H1 (cell line): ENCODE measurements around the gene MFAP4. TPM values are rescaled to one million over a fixed set of nuclear protein-coding genes. Genes with fewer than 3 reads are reported as not detected.

ENCODE experiments used
- CTCF ChIA-PET: fragments of 300-600 bp; sonication (Branson Sonifier 250); formaldehyde crosslinking; loops from one replicate; lab custom pipeline; 2021; ENCODE audit not compliant: partially characterized antibody; lab: Charles Lee
- POLR2A ChIA-PET: fragments of 300-600 bp; sonication (Branson Sonifier 250); formaldehyde crosslinking; loops from one replicate; lab custom pipeline; 2021; ENCODE audit warnings: inconsistent platforms; ENCODE audit not compliant: partially characterized antibody; lab: Charles Lee
- DNase-seq, 2 experiments: peaks; one replicate each; pipeline versions ENCODE4 v3.0.0 to v3.0.0-alpha.2; 2010 to 2022; ENCODE audit warnings: low spot score in 2 of 2, low read depth in 1 of 2, mixed read lengths in 1 of 2
- FAIRE-seq: peaks from 2 replicates; lab custom pipeline; 2011; peaks lifted over from hg19 to GRCh38; lab: Jason Lieb, UNC
- H2AFZ ChIP-seq: 2 replicates; pipeline ENCODE4 v1.8.1; 2012; ENCODE audit warnings: low read length, inconsistent platforms
- H2AK5ac ChIP-seq: 2 replicates; pipeline ENCODE4 v1.6.1; 2013; ENCODE audit warnings: low read depth, low read length
- H2BK120ac ChIP-seq: replicated peaks from 2 replicates; pipeline ENCODE3; 2013; ENCODE audit warnings: low read depth, low read length, inconsistent platforms
- H2BK12ac ChIP-seq: 2 replicates; pipeline ENCODE4 v1.6.1; 2013; ENCODE audit warnings: low read depth, low read length
- H2BK15ac ChIP-seq: 2 replicates; pipeline ENCODE4 v1.6.1; 2013; ENCODE audit warnings: low read length
- H2BK20ac ChIP-seq: 2 replicates; pipeline ENCODE4 v1.6.1; 2013; ENCODE audit warnings: low read length
- H2BK5ac ChIP-seq: 2 replicates; pipeline ENCODE4 v1.6.1; 2013; ENCODE audit warnings: low read depth, low read length
- H3K14ac ChIP-seq: 2 replicates; pipeline ENCODE4 v1.6.1; 2013; ENCODE audit warnings: inconsistent platforms; ENCODE audit not compliant: insufficient read length
- H3K18ac ChIP-seq: 2 replicates; pipeline ENCODE4 v1.6.1; 2013; ENCODE audit warnings: low read length; ENCODE audit errors: extremely low read depth
- H3K23ac ChIP-seq: 2 replicates; pipeline ENCODE4 v1.6.1; 2013; ENCODE audit warnings: inconsistent platforms; ENCODE audit not compliant: insufficient read length
- H3K23me2 ChIP-seq: 2 replicates; pipeline ENCODE4 v1.6.1; 2013; ENCODE audit warnings: low read depth, low read length
- H3K27ac ChIP-seq: 2 replicates; pipeline ENCODE4 v1.6.1; 2011; ENCODE audit warnings: low read depth, low read length, inconsistent platforms
- H3K27me3 ChIP-seq, 4 experiments: replicated peaks in 1 of 4; 1 replicate in 1 of 4; 2 replicates in 3 of 4; pipeline versions ENCODE4 v1.6.1 to v1.8.1; 2011 to 2013; ENCODE audit warnings: low read length in 3 of 4, mild to moderate bottlenecking in 3 of 4, inconsistent platforms in 2 of 4, mixed read lengths in 2 of 4, moderate library complexity in 1 of 4; ENCODE audit not compliant: control insufficient read depth in 3 of 4, insufficient read depth in 3 of 4; ENCODE audit errors: extremely low read depth in 1 of 4
- H3K36me3 ChIP-seq, 4 experiments: 2 replicates each; pipeline versions ENCODE4 v1.6.1 to v1.8.1; 2011 to 2013; ENCODE audit warnings: mild to moderate bottlenecking in 4 of 4, low read length in 3 of 4, moderate library complexity in 2 of 4, control low read depth in 1 of 4, inconsistent platforms in 1 of 4; ENCODE audit not compliant: insufficient read depth in 4 of 4, control insufficient read depth in 2 of 4
- H3K4ac ChIP-seq: replicated peaks from 2 replicates; pipeline ENCODE3; 2013; ENCODE audit warnings: low read length, low read depth, mixed read lengths, inconsistent platforms; ENCODE audit not compliant: insufficient read length
- H3K4me1 ChIP-seq, 4 experiments: replicated peaks in 1 of 4; 1 replicate in 1 of 4; 2 replicates in 3 of 4; pipeline versions ENCODE4 v1.6.1 to v1.8.1; 2011 to 2013; ENCODE audit warnings: low read length in 3 of 4, inconsistent platforms in 2 of 4, mixed read lengths in 1 of 4; ENCODE audit not compliant: insufficient read depth in 4 of 4, control insufficient read depth in 3 of 4
- H3K4me2 ChIP-seq, 2 experiments: 2 replicates each; pipeline versions ENCODE4 v1.6.1 to v1.8.1; 2011 to 2013; ENCODE audit warnings: low read depth in 2 of 2, low read length in 2 of 2, control low read depth in 1 of 2, inconsistent platforms in 1 of 2, mild to moderate bottlenecking in 1 of 2; ENCODE audit not compliant: insufficient read depth in 1 of 2
- H3K4me3 ChIP-seq, 4 experiments: fragments of 200-600, 300-600 bp in 1 of 4; sonication (generic), shearing (Covaris generic), sonication (Bioruptor Twin) in 1 of 4; 2 replicates each; pipeline versions ENCODE4 v1.5.1 to v1.8.1; 2011 to 2016; ENCODE audit warnings: low read length in 4 of 4, low read depth in 3 of 4, control low read depth in 2 of 4, inconsistent platforms in 2 of 4, mild to moderate bottlenecking in 2 of 4, mixed read lengths in 1 of 4, moderate library complexity in 1 of 4; ENCODE audit not compliant: insufficient read depth in 2 of 4; ENCODE audit errors: extremely low read depth in 1 of 4
- H3K56ac ChIP-seq: replicated peaks from 2 replicates; pipeline ENCODE3; 2013; ENCODE audit warnings: low read depth, mild to moderate bottlenecking, mixed read lengths, low read length, inconsistent platforms; ENCODE audit not compliant: insufficient read length
- H3K79me1 ChIP-seq: 2 replicates; pipeline ENCODE4 v1.6.1; 2013; ENCODE audit warnings: low read depth, low read length, control low read depth
- H3K79me2 ChIP-seq, 2 experiments: 2 replicates each; pipeline versions ENCODE4 v1.6.1 to v1.8.1; 2012 to 2013; ENCODE audit warnings: low read length in 2 of 2, mild to moderate bottlenecking in 2 of 2, inconsistent platforms in 1 of 2; ENCODE audit not compliant: insufficient read depth in 2 of 2, control insufficient read depth in 1 of 2
- H3K9ac ChIP-seq, 4 experiments: replicated peaks in 1 of 4; 1 replicate in 1 of 4; 2 replicates in 3 of 4; pipeline versions ENCODE4 v1.6.1 to v1.8.1; 2011 to 2013; ENCODE audit warnings: low read depth in 3 of 4, low read length in 3 of 4, control low read depth in 2 of 4, mild to moderate bottlenecking in 2 of 4, moderate library complexity in 2 of 4, inconsistent platforms in 1 of 4; ENCODE audit errors: extremely low read depth in 1 of 4
- H3K9me3 ChIP-seq, 2 experiments: 2 replicates each; pipeline versions ENCODE4 v1.6.1 to v1.8.1; 2012 to 2013; ENCODE audit warnings: mild to moderate bottlenecking in 2 of 2, moderate library complexity in 2 of 2, control low read depth in 1 of 2, inconsistent platforms in 1 of 2, low read depth in 1 of 2, low read length in 1 of 2, mixed read lengths in 1 of 2; ENCODE audit not compliant: insufficient read depth in 2 of 2
- H4K20me1 ChIP-seq, 2 experiments: replicated peaks in 1 of 2; 2 replicates each; pipeline versions ENCODE3 to v1.8.1; 2011 to 2013; ENCODE audit warnings: inconsistent platforms in 2 of 2, low read length in 2 of 2, mild to moderate bottlenecking in 1 of 2; ENCODE audit not compliant: insufficient read depth in 2 of 2, control insufficient read depth in 1 of 2
- H4K5ac ChIP-seq: 2 replicates; pipeline ENCODE4 v1.6.1; 2013; ENCODE audit warnings: low read length, low read depth, mixed read lengths, inconsistent platforms; ENCODE audit not compliant: insufficient read length
- H4K8ac ChIP-seq: 2 replicates; pipeline ENCODE4 v1.8.0; 2013; ENCODE audit warnings: mild to moderate bottlenecking, moderate library complexity, low read length, inconsistent platforms; ENCODE audit not compliant: insufficient read depth; ENCODE audit errors: extremely low read depth
- H4K91ac ChIP-seq: replicated peaks from 2 replicates; pipeline ENCODE3; 2013; ENCODE audit warnings: low read length, mixed read lengths, inconsistent platforms; ENCODE audit not compliant: insufficient read length
- POLR2AphosphoS5 ChIP-seq: IDR thresholded peaks from 2 replicates; pipeline ENCODE4 v1.6.1; 2011; ENCODE audit warnings: low read depth, low read length
- RAD21 ChIP-seq, 2 experiments: IDR thresholded peaks in 1 of 2; conservative IDR thresholded peaks in 1 of 2; 2 replicates each; pipeline ENCODE4 v1.6.1; 2011; ENCODE audit warnings: low read depth in 2 of 2, low read length in 2 of 2, improper control_type of control experiment in 1 of 2, inconsistent platforms in 1 of 2, mild to moderate bottlenecking in 1 of 2, moderate library complexity in 1 of 2
- SIN3A ChIP-seq, 2 experiments: IDR thresholded peaks in 1 of 2; conservative IDR thresholded peaks in 1 of 2; 2 replicates each; pipeline ENCODE4 v1.6.1; 2011 to 2012; ENCODE audit warnings: low read length in 2 of 2, improper control_type of control experiment in 1 of 2, low read depth in 1 of 2, mild to moderate bottlenecking in 1 of 2
- SIX5 ChIP-seq: IDR thresholded peaks from 2 replicates; pipeline ENCODE4 v1.6.1; 2011; ENCODE audit warnings: mild to moderate bottlenecking, low read depth, low read length
- YY1 ChIP-seq: IDR thresholded peaks from 2 replicates; pipeline ENCODE4 v1.6.1; 2011; ENCODE audit warnings: low read depth, mild to moderate bottlenecking, low read length
- WGBS, 2 experiments: shearing (Covaris generic) in 1 of 2; methylation state at CpG; one replicate each; pipeline versions ENCODE4 v1.1.6 to v1.1.7; 2013 to 2015; ENCODE audit warnings: low lambda C conversion rate in 2 of 2, mixed read lengths in 2 of 2, inconsistent platforms in 1 of 2, low coverage in 1 of 2, missing lambda C conversion rate in 1 of 2; ENCODE audit not compliant: insufficient replicate concordance in 2 of 2, insufficient coverage in 1 of 2, insufficient read length in 1 of 2; ENCODE audit errors: extremely low coverage in 1 of 2, missing lambda C conversion rate in 1 of 2; 5-methylcytosine and 5-hydroxymethylcytosine counted together
- polyA plus RNA-seq, 7 experiments: library from polyadenylated mRNA; depleted of rRNA in 3 of 7; stranded (reverse) in 5 of 7; unstranded in 2 of 7; fragments of >200 nt in 5 of 7; fragments of 200-250 nt in 2 of 7; gene quantifications; 1 replicate in 5 of 7; 2 replicates in 1 of 7; 4 replicates in 1 of 7; pipeline versions ENCODE4 v1.2.1 to v1.2.3, GENCODE V29; 2011 to 2013; ENCODE audit warnings: missing spikeins in 2 of 7, mixed read lengths in 2 of 7
- total RNA-seq: library from RNA; stranded (reverse); fragmentation: NEBNext Ultra II Directional; extraction: Animal tissue kit (Norgen Biotek cat#: 25700); gene quantifications from 2 replicates; pipeline ENCODE4 v1.2.1, GENCODE V29; 2021

The MFAP4 gene
- total and polyA plus RNA-seq, 2 of the 8 experiments (the other 6 are each of a cell fraction or from before 2014, with no cell fraction given), result 3.1 to 3.6 TPM

- CTCF ChIA-PET, result interaction anchor here (0.6 to 9.8 kb wide), 10 partner anchors 11 to 375 kb away, joined by 3 to 70 read pairs (median 4); no protein-coding TSS in a partner anchor
- no peak for FAIRE-seq
- no peak overlapping the region for H3K14ac ChIP-seq
Observed at GRCh38 chr17:19339341-19339815, 47.6 kb downstream of the MFAP4 start.

More at GRCh38 chr17:19339341-19339815, 47.6 kb downstream of the MFAP4 start:
- Histone ChIP-seq H3K4me1 (peaks cover 4 to 25% (median 15%) of the 10 kb centered on the region in 4 experiments), H3K27ac (no peak overlapping the region), H2BK20ac (no peak overlapping the region; the same call in 1 of the 2 replicates), H4K20me1 (peaks cover 0 to 6% of the 10 kb centered on the region in 2 experiments), H3K18ac (no peak overlapping the region), H3K4ac (no peak overlapping the region), H3K56ac (no peak overlapping the region), H3K4me3 (no peak overlapping the region), H3K27me3 (no peaks in the 10 kb centered on the region), H3K79me2 (no peaks in the 10 kb centered on the region), H4K8ac (no peak overlapping the region), H2BK15ac (no peak overlapping the region), H2BK120ac (no peak overlapping the region), H3K79me1 (no peaks in the 10 kb centered on the region), H2BK5ac (no peak overlapping the region), H3K23ac (no peak overlapping the region), H3K9ac (no peak overlapping the region), H3K9me3 (no peaks in the 10 kb centered on the region), H3K4me2 (peak overlapping the region; percentile 9 to 25; a peak in 2 of 4 replicates), H2AFZ (no peak overlapping the region), H3K36me3 (no peaks in the 10 kb centered on the region), H4K91ac (no peak overlapping the region), H3K23me2 (no peaks in the 10 kb centered on the region), H2BK12ac (no peak overlapping the region), H2AK5ac (no peak overlapping the region), H4K5ac (no peak overlapping the region)
- POLR2A ChIA-PET, result interaction anchor here (0.7 to 1.5 kb wide), 7 partner anchors 10 to 71 kb away, joined by 3 to 5 read pairs (median 3); partner anchors contain the start of gene MAPK7
- TF ChIP-seq SIN3A (conservative IDR thresholded peaks at IDR 0.05 in 1 of 2, IDR thresholded peaks at IDR 0.05 in 1 of 2; ENCODE audit: low read depth in 1 of 2, low read length in 2 of 2) (no peak), RAD21 (IDR thresholded peaks at IDR 0.05 in 1 of 2, conservative IDR thresholded peaks at IDR 0.05 in 1 of 2; ENCODE audit: low read depth in 2 of 2, low read length in 2 of 2) (no peak), SIX5 (no peak), POLR2AphosphoS5 (no peak), YY1 (no peak)
- 48% methylated on average over 2 of the region's 2 CpGs; no CpG with 5 or more reads in 1 of the 2 experiments for WGBS, 2 experiments
- DNase-seq, result no peak
